Activated CD8-positive, alpha-beta T cell treated with anti-CD3 and anti-CD28 coated beads for 36 hours (primary cell): Measurements from ENCODE around the gene AGPAT2. TPM values are rescaled to one million over a fixed set of nuclear protein-coding genes. Genes with fewer than 3 reads are reported as not detected.

ENCODE experiments used
- ATAC-seq: fragments of 200-7000 bp; cut with Tn5 transposase; one replicate; pipeline ENCODE4 v1.10.0; 2021; ENCODE audit warnings: mild to moderate bottlenecking, moderate library complexity
- CTCF ChIA-PET: fragments of 350-600 bp; sonication (Branson Sonifier 250); formaldehyde crosslinking; loops from one replicate; lab custom pipeline; 2021; ENCODE audit warnings: antibody characterized with exemption; lab: Charles Lee
- POLR2A ChIA-PET: fragments of 350-600 bp; sonication (Branson Sonifier 250); formaldehyde crosslinking; loops from one replicate; lab custom pipeline; 2021; ENCODE audit warnings: antibody characterized with exemption; lab: Charles Lee
- DNase-seq: peaks from one replicate; pipeline ENCODE4 v3.0.0-alpha.2; 2020
- H3K27ac Mint-ChIP-seq: one replicate; pipeline ENCODE4 v1.8.0; 2021; ENCODE audit warnings: mild to moderate bottlenecking, mixed read lengths
- H3K27me3 Mint-ChIP-seq: one replicate; pipeline ENCODE4 v1.8.0; 2021; ENCODE audit warnings: mixed read lengths
- H3K36me3 Mint-ChIP-seq: one replicate; pipeline ENCODE4 v1.8.0; 2021; ENCODE audit warnings: low read depth, mixed read lengths
- H3K4me1 Mint-ChIP-seq: one replicate; pipeline ENCODE4 v1.8.0; 2021; ENCODE audit warnings: low read depth, mixed read lengths
- H3K4me3 Mint-ChIP-seq: one replicate; pipeline ENCODE4 v1.8.0; 2021; ENCODE audit warnings: mild to moderate bottlenecking, moderate library complexity, mixed read lengths
- H3K9me3 Mint-ChIP-seq: one replicate; pipeline ENCODE4 v1.8.0; 2021; ENCODE audit warnings: mixed read lengths
- intact Hi-C: fragments of 100-400 bp; cut with micrococcal nuclease; formaldehyde crosslinking; loops from one replicate; pipeline ENCODE4 v1.10.0; 2022
- total RNA-seq, 2 experiments: library from RNA; stranded (reverse); gene quantifications; one replicate each; pipeline ENCODE4 v1.2.3, GENCODE V29; 2021
- TF ChIP-seq, protein P1 (sequence below): fragments of 200-600 bp; IDR thresholded peaks from one replicate; pipeline ENCODE4 v1.8.0; 2022; ENCODE audit warnings: antibody characterized with exemption, mild to moderate bottlenecking

AGPAT2 gene
- total RNA-seq, 2 experiments from 2014 or later = 11.3 to 11.8 TPM

DNA sequence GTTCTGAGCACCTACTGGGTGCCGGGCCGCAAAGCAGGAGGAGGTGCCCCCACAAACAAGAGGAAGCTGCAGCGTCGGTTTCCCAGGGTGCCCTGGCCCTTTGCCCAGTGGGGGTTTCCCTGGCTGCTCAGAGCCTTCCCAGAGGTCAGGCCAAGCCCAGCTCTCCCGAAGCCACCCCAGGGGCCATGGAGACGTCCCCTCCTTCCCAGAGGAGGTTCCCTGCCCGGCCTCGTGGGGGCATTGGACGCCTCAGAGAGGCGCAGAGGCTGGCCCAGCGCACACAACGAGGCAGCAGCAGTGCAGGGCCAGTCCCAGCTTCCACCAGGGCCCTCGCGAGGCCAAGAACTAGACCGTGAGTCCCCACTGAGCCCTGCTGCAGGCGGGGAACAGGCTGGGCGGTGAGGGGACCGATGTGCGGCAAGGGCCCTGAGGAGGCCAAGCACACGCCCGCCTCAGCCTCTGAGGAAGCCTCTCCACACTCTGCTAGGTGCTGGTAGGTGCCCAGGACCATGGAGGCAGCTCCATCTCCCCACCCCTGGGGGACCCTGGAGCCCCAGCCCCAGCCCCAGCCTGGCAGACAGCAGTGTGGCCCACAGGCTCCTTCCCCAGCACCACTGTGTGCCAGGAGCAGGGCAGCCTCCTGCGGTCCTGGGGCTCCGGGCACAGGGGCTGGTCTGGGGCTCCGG lies 32.1 kb upstream of the AGPAT2 start:
- no peak overlapping the region for H3K27ac Mint-ChIP-seq
- peaks cover 7% of the 10 kb centered on the region for H3K27me3 Mint-ChIP-seq
- H3K4me3 Mint-ChIP-seq = no peak overlapping the region
- CTCF ChIA-PET = interaction anchor here (1.3 kb wide), 1 partner anchor 8 kb away, joined by 3 read pairs; no protein-coding TSS in a partner anchor
- ATAC-seq = peak; percentile 17
- H3K9me3 Mint-ChIP-seq = no peaks in the 10 kb centered on the region
- TF ChIP-seq, protein P1, sequence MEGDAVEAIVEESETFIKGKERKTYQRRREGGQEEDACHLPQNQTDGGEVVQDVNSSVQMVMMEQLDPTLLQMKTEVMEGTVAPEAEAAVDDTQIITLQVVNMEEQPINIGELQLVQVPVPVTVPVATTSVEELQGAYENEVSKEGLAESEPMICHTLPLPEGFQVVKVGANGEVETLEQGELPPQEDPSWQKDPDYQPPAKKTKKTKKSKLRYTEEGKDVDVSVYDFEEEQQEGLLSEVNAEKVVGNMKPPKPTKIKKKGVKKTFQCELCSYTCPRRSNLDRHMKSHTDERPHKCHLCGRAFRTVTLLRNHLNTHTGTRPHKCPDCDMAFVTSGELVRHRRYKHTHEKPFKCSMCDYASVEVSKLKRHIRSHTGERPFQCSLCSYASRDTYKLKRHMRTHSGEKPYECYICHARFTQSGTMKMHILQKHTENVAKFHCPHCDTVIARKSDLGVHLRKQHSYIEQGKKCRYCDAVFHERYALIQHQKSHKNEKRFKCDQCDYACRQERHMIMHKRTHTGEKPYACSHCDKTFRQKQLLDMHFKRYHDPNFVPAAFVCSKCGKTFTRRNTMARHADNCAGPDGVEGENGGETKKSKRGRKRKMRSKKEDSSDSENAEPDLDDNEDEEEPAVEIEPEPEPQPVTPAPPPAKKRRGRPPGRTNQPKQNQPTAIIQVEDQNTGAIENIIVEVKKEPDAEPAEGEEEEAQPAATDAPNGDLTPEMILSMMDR = no peak
- intact Hi-C loops = no loop called here
- peaks cover 13% of the 10 kb centered on the region for H3K36me3 Mint-ChIP-seq
- peaks cover 9% of the 10 kb centered on the region for H3K4me1 Mint-ChIP-seq
- no peak for DNase-seq
- POLR2A ChIA-PET = interaction anchor here (0.6 to 1.6 kb wide), 4 partner anchors 8 to 10 kb away, joined by 3 to 4 read pairs (median 3); no protein-coding TSS in a partner anchor

DNA sequence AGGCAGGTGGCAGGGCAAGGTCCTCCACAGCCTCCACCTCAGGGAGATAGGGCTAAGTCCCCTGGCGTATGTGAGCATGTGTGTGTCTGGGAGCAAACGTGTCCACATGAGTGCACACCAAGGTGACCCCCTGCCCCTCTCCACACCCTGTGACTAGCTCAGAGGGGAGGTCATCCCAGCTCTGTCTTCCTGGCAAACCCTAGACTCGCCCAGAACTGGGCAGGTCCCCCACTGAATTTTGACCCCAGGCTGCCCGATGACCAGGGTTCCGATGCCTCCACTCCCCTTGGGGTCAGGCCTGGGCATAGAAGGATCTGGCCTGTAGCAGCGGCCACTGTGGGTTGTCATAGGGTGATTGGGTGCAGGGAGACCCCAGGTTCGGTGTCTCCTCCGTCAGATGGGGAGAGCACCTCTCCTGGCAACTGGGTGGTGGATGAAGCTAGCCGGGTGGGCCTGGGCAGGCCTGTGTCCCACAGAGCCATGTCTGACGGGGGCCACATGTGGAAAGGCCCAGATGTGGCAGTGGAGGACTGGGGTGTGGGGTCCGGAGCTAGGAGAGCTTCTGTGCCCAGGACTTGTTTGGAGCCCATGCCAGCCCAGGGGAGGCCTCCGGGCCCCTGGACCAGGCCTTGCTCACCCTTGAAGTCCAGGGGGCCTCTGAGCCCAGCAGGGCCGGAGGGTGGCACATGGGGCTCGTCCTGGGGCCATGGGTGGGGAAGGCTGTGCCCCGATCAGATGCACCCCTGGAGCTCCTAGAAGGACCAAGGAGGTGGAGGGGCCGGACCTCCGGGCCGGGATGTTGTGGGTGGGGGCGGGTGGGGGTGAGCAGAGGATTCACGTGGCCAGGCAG lies 31.3 kb upstream of the AGPAT2 start:
- H3K27me3 Mint-ChIP-seq = peaks cover 14% of the 10 kb centered on the region
- H3K36me3 Mint-ChIP-seq = peaks cover 6% of the 10 kb centered on the region
- no peaks in the 10 kb centered on the region for H3K9me3 Mint-ChIP-seq
- peaks cover 3% of the 10 kb centered on the region for H3K4me1 Mint-ChIP-seq
- DNase-seq = no peak
- no peak for ATAC-seq
- no peak overlapping the region for H3K27ac Mint-ChIP-seq
- ChIA-PET POLR2A (interaction anchor here (0.6 to 1.6 kb wide), 4 partner anchors 9 to 10 kb away, joined by 3 to 5 read pairs (median 4); no protein-coding TSS in a partner anchor), CTCF (interaction anchor here (1.3 to 1.6 kb wide), 2 partner anchors 8 to 11 kb away, joined by 3 read pairs; no protein-coding TSS in a partner anchor)
- no peak overlapping the region for H3K4me3 Mint-ChIP-seq
- TF ChIP-seq, protein P1 = no peak
- intact Hi-C loops = no loop called here

DNA sequence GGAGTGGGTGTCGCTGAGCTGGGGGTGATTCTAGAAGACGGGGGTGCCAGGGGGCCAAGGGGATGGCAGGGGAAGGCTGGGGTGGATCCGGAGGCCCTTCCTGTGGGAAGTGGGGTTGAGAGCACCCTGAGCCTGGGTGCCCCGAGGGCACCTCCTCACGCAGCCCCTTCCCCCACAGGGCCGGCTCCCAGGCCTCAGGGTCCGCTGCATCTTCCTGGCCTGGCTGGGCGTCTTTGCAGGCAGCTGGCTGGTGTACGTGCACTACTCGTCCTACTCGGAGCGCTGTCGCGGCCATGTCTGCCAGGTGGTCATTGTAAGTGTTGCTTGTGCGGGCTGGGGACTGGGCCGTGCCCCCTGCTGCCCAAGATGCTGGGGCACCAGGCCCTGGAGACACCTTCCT lies 30.1 kb upstream of the AGPAT2 start:
- Mint-ChIP-seq H3K27ac (no peak overlapping the region), H3K4me3 (no peak overlapping the region), H3K9me3 (no peaks in the 10 kb centered on the region), H3K27me3 (peaks cover 18% of the 10 kb centered on the region), H3K4me1 (peaks cover 2% of the 10 kb centered on the region), H3K36me3 (no peaks in the 10 kb centered on the region)
- no peak for DNase-seq
- CTCF ChIA-PET = interaction anchor here (1.6 kb wide), 1 partner anchor 12 kb away, joined by 3 read pairs; no protein-coding TSS in a partner anchor
- no peak for ATAC-seq
- TF ChIP-seq, protein P1 = no peak
- intact Hi-C loops = no loop called here
- POLR2A ChIA-PET = interaction anchor here (1.0 kb wide), 1 partner anchor 10 kb away, joined by 5 read pairs; no protein-coding TSS in a partner anchor

DNA sequence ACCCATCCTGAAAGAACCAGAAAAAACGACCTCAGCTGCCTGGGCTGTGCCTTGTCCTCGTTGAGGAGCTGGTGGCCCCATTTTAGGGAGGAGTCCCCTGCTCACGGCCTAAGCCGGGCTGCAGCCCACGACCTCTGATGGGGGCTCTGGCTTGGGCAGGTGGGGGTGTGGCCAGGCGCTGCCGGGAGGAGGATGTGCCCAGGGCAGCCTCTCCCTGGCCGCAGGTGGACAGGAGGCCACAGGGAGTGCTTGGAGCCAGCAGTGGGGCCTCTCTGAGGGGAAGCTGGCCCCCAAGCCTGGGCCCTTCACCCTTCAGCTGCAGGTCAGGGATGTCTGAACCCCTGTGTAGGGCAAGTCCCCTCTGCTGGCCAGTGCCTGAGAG lies 27.6 kb upstream of the AGPAT2 start:
- no peaks in the 10 kb centered on the region for H3K9me3 Mint-ChIP-seq
- TF ChIP-seq, protein P1 = no peak

More for the DNA sequence above, 27.6 kb upstream of the AGPAT2 start:
- ChIA-PET POLR2A (interaction anchor here (0.9 to 2.7 kb wide), 2 partner anchors 11 to 12 kb away, joined by 6 to 8 read pairs; no protein-coding TSS in a partner anchor), CTCF (interaction anchor here (0.6 to 1.5 kb wide), 2 partner anchors 43 to 163 kb away, joined by 3 to 5 read pairs; no protein-coding TSS in a partner anchor)
- intact Hi-C loops = no loop called here
- Mint-ChIP-seq H3K27me3 (peaks cover 32% of the 10 kb centered on the region), H3K27ac (no peak overlapping the region), H3K36me3 (no peaks in the 10 kb centered on the region), H3K4me1 (peaks cover 2% of the 10 kb centered on the region), H3K4me3 (no peak overlapping the region)
- no peak for ATAC-seq
- DNase-seq = no peak
